OCI-M2 (cell line): ENCODE results near the gene MXD1.

ENCODE experiments used
- DNase-seq: peaks from one replicate; lab custom pipeline; 2025; ENCODE audit not compliant: unreplicated experiment; lab: John Stamatoyannopoulos, UW

Gene MXD1

GRCh38 chr2:69952336-69953115 is 37.6 kb downstream of the MXD1 start:
- no peak for DNase-seq

GRCh38 chr2:69954084-69954483 is 39.2 kb downstream of the MXD1 start:
- no peak for DNase-seq

GRCh38 chr2:69955029-69955428 is 40.1 kb downstream of the MXD1 start:
- DNase-seq = no peak

GRCh38 chr2:69956475-69956979 is 41.6 kb downstream of the MXD1 start:
- DNase-seq = no peak

GRCh38 chr2:69957965-69958364 is 43.1 kb downstream of the MXD1 start:
- no peak for DNase-seq

- DNase-seq = no peak
Observed at GRCh38 chr2:69958480-69958879, 43.6 kb downstream of the MXD1 start.

- DNase-seq = no peak
Observed at GRCh38 chr2:69959425-69959824, 44.5 kb downstream of the MXD1 start.

GRCh38 chr2:69960821-69961220 is 45.9 kb downstream of the MXD1 start:
- DNase-seq = no peak

- DNase-seq = no peak
Observed at GRCh38 chr2:69961496-69961895, 46.6 kb downstream of the MXD1 start, which contains the start of gene ASPRV1. ASPRV1 (minus strand) TSS chr2:69961631; CDS start chr2:69961436, 195 bp downstream.

GRCh38 chr2:69962986-69963730 is 48.2 kb downstream of the MXD1 start:
- DNase-seq = no peak

- no peak for DNase-seq
Observed at GRCh38 chr2:69964353-69964841, 49.5 kb downstream of the MXD1 start.

GRCh38 chr2:69965756-69966445 is 51.0 kb downstream of the MXD1 start:
- DNase-seq = no peak

- DNase-seq = no peak
Observed at GRCh38 chr2:69966496-69966895, 51.6 kb downstream of the MXD1 start.

- DNase-seq = no peak
Observed at GRCh38 chr2:69968609-69969008, 53.7 kb downstream of the MXD1 start.

- no peak for DNase-seq
Observed at GRCh38 chr2:69969126-69969983, 54.4 kb downstream of the MXD1 start.

GRCh38 chr2:69969991-69970390 is 55.1 kb downstream of the MXD1 start:
- DNase-seq = no peak

- no peak for DNase-seq
Observed at GRCh38 chr2:69972822-69973221, 57.9 kb downstream of the MXD1 start.

- DNase-seq = no peak
Observed at GRCh38 chr2:69973335-69973735, 58.4 kb downstream of the MXD1 start.

GRCh38 chr2:69975136-69975852 is 60.4 kb downstream of the MXD1 start:
- no peak for DNase-seq
